H1 (cell line): ENCODE results near the gene GLB1L3.

ENCODE experiments used
- BRCA1 ChIP-seq: IDR thresholded peaks from 2 replicates; pipeline ENCODE4 v1.6.1; 2012; ENCODE audit warnings: low read depth, low read length, improper control_type of control experiment
- CBX8 ChIP-seq: fragments of 300-800, 300-1000 bp; sonication (generic); IDR thresholded peaks from 2 replicates; pipeline ENCODE4 v1.7.1; 2016; ENCODE audit warnings: low read depth, low read length, borderline replicate concordance
- EZH2 ChIP-seq: fragments of 200-600 bp; sonication (generic); IDR thresholded peaks from 2 replicates; pipeline ENCODE4 v1.7.1; 2012; ENCODE audit warnings: low read depth, mild to moderate bottlenecking, moderate library complexity, low read length, inconsistent platforms; ENCODE audit not compliant: severe bottlenecking
- JUND ChIP-seq: IDR thresholded peaks from 2 replicates; pipeline ENCODE4 v1.6.1; 2011; ENCODE audit warnings: mild to moderate bottlenecking, improper control_type of control experiment, low read length
- POLR2A ChIP-seq, 2 experiments: IDR thresholded peaks; 1 replicate in 1 of 2; 2 replicates in 1 of 2; pipeline ENCODE4 v1.6.1; 2011; ENCODE audit warnings: low read depth in 2 of 2, low read length in 2 of 2, mild to moderate bottlenecking in 2 of 2; ENCODE audit errors: control extremely low read depth in 1 of 2
- RFX5 ChIP-seq: IDR thresholded peaks from 2 replicates; pipeline ENCODE4 v1.6.1; 2011; ENCODE audit warnings: low read depth, low read length, improper control_type of control experiment, borderline replicate concordance
- TF ChIP-seq, protein P1 (sequence below), 3 experiments: IDR thresholded peaks; 1 replicate in 2 of 3; 2 replicates in 1 of 3; pipeline versions ENCODE4 v1.5.1 to v1.6.1; 2011; ENCODE audit warnings: low read length in 3 of 3, mild to moderate bottlenecking in 3 of 3, inconsistent platforms in 2 of 3, low read depth in 1 of 3, moderate library complexity in 1 of 3; ENCODE audit not compliant: insufficient read depth in 1 of 3; ENCODE audit errors: control extremely low read depth in 1 of 3

DNA sequence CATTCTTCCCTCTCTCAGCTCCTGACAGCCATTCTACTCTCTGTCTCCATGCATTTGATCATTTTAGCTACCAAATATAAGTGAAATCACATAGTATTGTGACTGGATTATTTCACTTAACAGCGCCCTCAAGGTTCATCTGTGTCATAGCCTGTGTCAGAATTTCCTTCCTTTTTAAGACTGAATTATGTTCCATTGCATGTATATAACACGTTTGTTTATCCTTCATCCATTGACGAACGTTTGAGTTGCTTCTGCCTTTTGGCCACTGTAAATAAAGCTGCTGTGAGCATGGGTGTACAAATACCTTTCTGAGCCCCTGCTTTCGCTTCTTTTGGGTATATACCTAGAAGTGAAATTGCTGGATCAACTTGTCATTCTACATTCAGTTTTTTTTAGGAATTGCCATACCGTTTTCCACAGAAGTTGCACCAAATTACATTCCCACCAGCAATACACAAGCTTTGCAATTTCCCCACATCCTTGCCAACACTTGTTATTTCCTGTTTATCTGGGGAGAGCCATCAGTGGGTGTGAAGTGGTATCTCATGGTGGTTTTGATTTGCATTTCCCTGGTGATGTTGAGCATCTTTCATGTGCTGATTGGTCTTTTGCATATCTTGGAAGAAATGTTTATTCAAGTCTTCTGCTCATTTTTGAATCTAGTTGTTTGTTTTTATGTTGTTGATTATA is 73.1 kb downstream of the GLB1L3 start:
- no peak for TF ChIP-seq BRCA1
- TF ChIP-seq, protein P1, sequence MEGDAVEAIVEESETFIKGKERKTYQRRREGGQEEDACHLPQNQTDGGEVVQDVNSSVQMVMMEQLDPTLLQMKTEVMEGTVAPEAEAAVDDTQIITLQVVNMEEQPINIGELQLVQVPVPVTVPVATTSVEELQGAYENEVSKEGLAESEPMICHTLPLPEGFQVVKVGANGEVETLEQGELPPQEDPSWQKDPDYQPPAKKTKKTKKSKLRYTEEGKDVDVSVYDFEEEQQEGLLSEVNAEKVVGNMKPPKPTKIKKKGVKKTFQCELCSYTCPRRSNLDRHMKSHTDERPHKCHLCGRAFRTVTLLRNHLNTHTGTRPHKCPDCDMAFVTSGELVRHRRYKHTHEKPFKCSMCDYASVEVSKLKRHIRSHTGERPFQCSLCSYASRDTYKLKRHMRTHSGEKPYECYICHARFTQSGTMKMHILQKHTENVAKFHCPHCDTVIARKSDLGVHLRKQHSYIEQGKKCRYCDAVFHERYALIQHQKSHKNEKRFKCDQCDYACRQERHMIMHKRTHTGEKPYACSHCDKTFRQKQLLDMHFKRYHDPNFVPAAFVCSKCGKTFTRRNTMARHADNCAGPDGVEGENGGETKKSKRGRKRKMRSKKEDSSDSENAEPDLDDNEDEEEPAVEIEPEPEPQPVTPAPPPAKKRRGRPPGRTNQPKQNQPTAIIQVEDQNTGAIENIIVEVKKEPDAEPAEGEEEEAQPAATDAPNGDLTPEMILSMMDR (IDR thresholded peaks at IDR 0.05; ENCODE audit: control extremely low read depth in 1 of 3, insufficient read depth in 1 of 3, low read depth in 1 of 3, low read length in 3 of 3): no peak
- no peak for TF ChIP-seq RFX5
- no peak for TF ChIP-seq JUND
- no peak for TF ChIP-seq CBX8
- TF ChIP-seq EZH2: no peak
- no peak for TF ChIP-seq POLR2A (IDR thresholded peaks at IDR 0.05; ENCODE audit: control extremely low read depth in 1 of 2, low read depth in 2 of 2, low read length in 2 of 2)
